Measurements from ENCODE around the gene PPP1R16B.

The PPP1R16B gene

GRCh38 chr20:38774167-38774566 lies 31.3 kb upstream of the PPP1R16B start:
- TF ChIP-seq, protein P1, sequence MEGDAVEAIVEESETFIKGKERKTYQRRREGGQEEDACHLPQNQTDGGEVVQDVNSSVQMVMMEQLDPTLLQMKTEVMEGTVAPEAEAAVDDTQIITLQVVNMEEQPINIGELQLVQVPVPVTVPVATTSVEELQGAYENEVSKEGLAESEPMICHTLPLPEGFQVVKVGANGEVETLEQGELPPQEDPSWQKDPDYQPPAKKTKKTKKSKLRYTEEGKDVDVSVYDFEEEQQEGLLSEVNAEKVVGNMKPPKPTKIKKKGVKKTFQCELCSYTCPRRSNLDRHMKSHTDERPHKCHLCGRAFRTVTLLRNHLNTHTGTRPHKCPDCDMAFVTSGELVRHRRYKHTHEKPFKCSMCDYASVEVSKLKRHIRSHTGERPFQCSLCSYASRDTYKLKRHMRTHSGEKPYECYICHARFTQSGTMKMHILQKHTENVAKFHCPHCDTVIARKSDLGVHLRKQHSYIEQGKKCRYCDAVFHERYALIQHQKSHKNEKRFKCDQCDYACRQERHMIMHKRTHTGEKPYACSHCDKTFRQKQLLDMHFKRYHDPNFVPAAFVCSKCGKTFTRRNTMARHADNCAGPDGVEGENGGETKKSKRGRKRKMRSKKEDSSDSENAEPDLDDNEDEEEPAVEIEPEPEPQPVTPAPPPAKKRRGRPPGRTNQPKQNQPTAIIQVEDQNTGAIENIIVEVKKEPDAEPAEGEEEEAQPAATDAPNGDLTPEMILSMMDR (IDR thresholded peaks at IDR 0.05; ENCODE audit: insufficient read depth, low read depth, low read length, missing control alignments): no peak
- DNase-seq (ENCODE audit: low read depth): no peak
- no peak overlapping the region for H3K4me3 ChIP-seq (ENCODE audit: low read length)

GRCh38 chr20:38776363-38776762 lies 29.1 kb upstream of the PPP1R16B start:
- DNase-seq (ENCODE audit: low read depth): no peak
- H3K4me3 ChIP-seq (ENCODE audit: low read length): no peak overlapping the region
- TF ChIP-seq, protein P1 (IDR thresholded peaks at IDR 0.05; ENCODE audit: insufficient read depth, low read depth, low read length, missing control alignments): no peak

GRCh38 chr20:38779247-38780097 lies 26.0 kb upstream of the PPP1R16B start:
- peak; percentile 64 for DNase-seq (ENCODE audit: low read depth)
- H3K4me3 ChIP-seq (ENCODE audit: low read length): no peak overlapping the region
- TF ChIP-seq, protein P1 (IDR thresholded peaks at IDR 0.05; ENCODE audit: insufficient read depth, low read depth, low read length, missing control alignments): no peak

- H3K4me3 ChIP-seq (ENCODE audit: low read length): no peak overlapping the region
- no peak for DNase-seq (ENCODE audit: low read depth)
- TF ChIP-seq, protein P1 (IDR thresholded peaks at IDR 0.05; ENCODE audit: insufficient read depth, low read depth, low read length, missing control alignments): no peak
Measured at GRCh38 chr20:38782275-38782674, 23.2 kb upstream of the PPP1R16B start.

- no peak overlapping the region for H3K4me3 ChIP-seq (ENCODE audit: low read length)
- TF ChIP-seq, protein P1 (IDR thresholded peaks at IDR 0.05; ENCODE audit: insufficient read depth, low read depth, low read length, missing control alignments): no peak
- DNase-seq (ENCODE audit: low read depth): no peak
Measured at GRCh38 chr20:38787870-38788269, 17.6 kb upstream of the PPP1R16B start.

GRCh38 chr20:38789503-38790199 lies 15.8 kb upstream of the PPP1R16B start:
- H3K4me3 ChIP-seq (ENCODE audit: low read length): no peak overlapping the region
- DNase-seq (ENCODE audit: low read depth): peak; percentile 84
- TF ChIP-seq, protein P1 (IDR thresholded peaks at IDR 0.05; ENCODE audit: insufficient read depth, low read depth, low read length, missing control alignments): no peak

All from epithelial cell of esophagus (primary cell).